ENCODE measurements around the gene HSPBAP1.

The HSPBAP1 gene

GRCh38 chr3:122728756-122729514 is 64.7 kb downstream of the HSPBAP1 start:
- TF ChIP-seq CTCF (IDR thresholded peaks at IDR 0.05; ENCODE audit: extremely low read depth, insufficient read depth, missing control alignments), result no peak
- in situ Hi-C loops (cut with MboI; ENCODE audit: low pct_unique_long_range_greater_than_20kb, low sequenced_read_pairs, unreplicated experiment), result no loop called here
- DNase-seq (ENCODE audit: low spot score), result no peak

- in situ Hi-C loops (cut with MboI; ENCODE audit: low pct_unique_long_range_greater_than_20kb, low sequenced_read_pairs, unreplicated experiment), result no loop called here
- DNase-seq (ENCODE audit: low spot score), result no peak
- no peak for TF ChIP-seq CTCF (IDR thresholded peaks at IDR 0.05; ENCODE audit: extremely low read depth, insufficient read depth, missing control alignments)
Observed at GRCh38 chr3:122728186-122728585, 65.4 kb downstream of the HSPBAP1 start.

GRCh38 chr3:122727766-122728165 is 65.9 kb downstream of the HSPBAP1 start:
- DNase-seq (ENCODE audit: low spot score), result no peak
- in situ Hi-C loops (cut with MboI; ENCODE audit: low pct_unique_long_range_greater_than_20kb, low sequenced_read_pairs, unreplicated experiment), result no loop called here
- TF ChIP-seq CTCF (IDR thresholded peaks at IDR 0.05; ENCODE audit: extremely low read depth, insufficient read depth, missing control alignments), result no peak

- DNase-seq (ENCODE audit: low spot score), result no peak
- no peak for TF ChIP-seq CTCF (IDR thresholded peaks at IDR 0.05; ENCODE audit: extremely low read depth, insufficient read depth, missing control alignments)
- in situ Hi-C loops (cut with MboI; ENCODE audit: low pct_unique_long_range_greater_than_20kb, low sequenced_read_pairs, unreplicated experiment), result no loop called here
Observed at GRCh38 chr3:122727294-122727693, 66.3 kb downstream of the HSPBAP1 start.

GRCh38 chr3:122725106-122725505 is 68.5 kb downstream of the HSPBAP1 start:
- no peak for DNase-seq (ENCODE audit: low spot score)
- in situ Hi-C loops (cut with MboI; ENCODE audit: low pct_unique_long_range_greater_than_20kb, low sequenced_read_pairs, unreplicated experiment), result no loop called here
- TF ChIP-seq CTCF (IDR thresholded peaks at IDR 0.05; ENCODE audit: extremely low read depth, insufficient read depth, missing control alignments), result no peak

- DNase-seq (ENCODE audit: low spot score), result no peak
- in situ Hi-C loops (cut with MboI; ENCODE audit: low pct_unique_long_range_greater_than_20kb, low sequenced_read_pairs, unreplicated experiment), result no loop called here
- TF ChIP-seq CTCF (IDR thresholded peaks at IDR 0.05; ENCODE audit: extremely low read depth, insufficient read depth, missing control alignments), result no peak
Observed at GRCh38 chr3:122719273-122719921, 74.2 kb downstream of the HSPBAP1 start.

Data from GM13977 (cell line).